Tongue (tissue), 2 donors: ENCODE data around the gene LRRC46. TPM values are rescaled to one million over a fixed set of nuclear protein-coding genes. Genes with fewer than 3 reads are reported as not detected.
A peak's percentile ranks its signal among the peaks of the same experiment; 100 is the strongest.

ENCODE experiments used
- DNase-seq: peaks from one replicate; pipeline ENCODE4 v3.0.0-alpha.2; 2015
- total RNA-seq: library from RNA; depleted of rRNA; stranded (reverse); fragments of >200 nt; gene quantifications from one replicate; pipeline ENCODE4 v1.2.3, GENCODE V29; 2014

LRRC46 gene
- total RNA-seq, 1 donor from 2014 or later, result not detected

DNA sequence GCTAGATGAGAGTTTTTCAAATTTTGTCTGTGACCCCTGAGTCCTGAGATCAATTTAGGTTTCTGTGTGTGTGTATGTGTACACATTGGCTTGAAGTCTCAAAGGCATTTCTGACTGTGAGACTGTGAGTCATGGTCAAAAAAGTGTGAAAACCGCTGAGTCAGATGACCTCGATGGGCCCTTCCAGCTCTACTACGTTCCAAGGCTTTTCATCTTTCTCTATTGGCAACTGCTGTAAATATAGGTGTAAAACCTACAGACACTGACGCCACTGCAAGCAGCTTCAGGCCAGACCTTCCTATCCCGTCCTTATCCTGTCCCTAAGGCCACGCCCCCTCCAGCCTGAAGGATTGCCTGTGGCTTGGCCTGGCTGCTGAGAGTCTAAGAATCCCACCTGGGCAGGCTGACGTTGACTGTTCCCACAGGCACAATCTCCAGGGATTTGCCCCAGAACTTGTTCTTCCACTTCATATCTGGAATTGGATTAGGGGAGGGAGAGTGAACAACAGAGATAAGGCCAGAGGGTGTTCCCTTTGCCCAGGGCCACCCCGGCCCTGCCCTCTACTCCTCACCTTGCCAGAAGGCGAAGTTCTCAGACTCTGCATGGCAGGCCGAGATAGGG is 21.2 kb upstream of the LRRC46 start:
- no peak for DNase-seq

DNA sequence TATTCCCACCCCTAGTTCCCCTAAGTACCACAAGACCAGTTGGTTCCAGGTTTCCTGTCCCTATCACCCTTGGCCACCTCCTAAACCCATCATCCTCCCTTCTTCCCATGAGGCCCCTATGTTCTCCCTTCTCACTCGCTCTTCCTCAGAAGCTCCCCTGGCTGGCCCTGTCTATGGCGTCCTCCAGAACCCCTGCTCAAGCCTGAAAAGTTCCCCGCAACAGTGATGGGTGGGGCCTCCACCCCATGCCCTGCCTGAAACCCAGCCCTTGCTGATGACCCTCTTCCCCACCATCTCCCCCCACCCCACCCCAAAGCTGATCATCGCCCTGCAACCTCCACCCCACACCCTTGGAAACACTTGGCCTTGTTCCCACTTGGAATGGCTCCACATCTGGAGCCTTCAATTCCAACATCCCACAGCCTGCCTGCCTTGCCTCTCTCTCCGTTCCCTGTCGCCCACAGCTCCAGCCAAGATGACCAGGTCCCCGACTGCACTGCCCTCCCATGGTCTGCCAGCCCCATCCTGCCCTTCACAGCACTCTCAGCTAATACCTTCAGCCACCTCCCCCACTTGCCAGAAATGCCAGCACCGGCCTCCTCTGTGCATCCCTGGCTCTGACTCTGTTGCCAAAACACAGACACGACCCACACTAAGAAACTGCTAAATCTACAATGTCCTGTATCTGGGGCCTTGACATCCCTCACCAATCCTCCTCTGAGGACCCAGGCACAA is 20.4 kb upstream of the LRRC46 start:
- DNase-seq, result no peak

DNA sequence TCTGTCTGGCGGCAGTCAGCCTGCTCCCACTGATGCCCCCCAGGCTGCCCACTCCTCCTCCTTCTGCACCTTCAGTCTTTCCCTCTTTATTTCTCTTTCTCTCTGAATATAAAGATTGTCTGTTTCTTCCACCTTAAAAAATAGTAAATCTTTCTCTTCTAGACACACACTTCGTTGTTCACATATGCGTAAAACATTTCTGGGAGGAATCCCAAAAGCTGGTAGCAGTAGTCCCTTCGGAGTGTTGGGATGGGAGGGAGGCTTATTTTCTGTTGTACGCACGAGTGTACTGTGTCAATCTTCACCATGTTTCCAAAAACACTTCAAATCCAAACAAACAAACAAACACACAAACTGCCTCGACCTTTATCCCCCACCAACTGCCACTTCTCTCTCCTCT is 19.8 kb upstream of the LRRC46 start:
- no peak for DNase-seq

DNA sequence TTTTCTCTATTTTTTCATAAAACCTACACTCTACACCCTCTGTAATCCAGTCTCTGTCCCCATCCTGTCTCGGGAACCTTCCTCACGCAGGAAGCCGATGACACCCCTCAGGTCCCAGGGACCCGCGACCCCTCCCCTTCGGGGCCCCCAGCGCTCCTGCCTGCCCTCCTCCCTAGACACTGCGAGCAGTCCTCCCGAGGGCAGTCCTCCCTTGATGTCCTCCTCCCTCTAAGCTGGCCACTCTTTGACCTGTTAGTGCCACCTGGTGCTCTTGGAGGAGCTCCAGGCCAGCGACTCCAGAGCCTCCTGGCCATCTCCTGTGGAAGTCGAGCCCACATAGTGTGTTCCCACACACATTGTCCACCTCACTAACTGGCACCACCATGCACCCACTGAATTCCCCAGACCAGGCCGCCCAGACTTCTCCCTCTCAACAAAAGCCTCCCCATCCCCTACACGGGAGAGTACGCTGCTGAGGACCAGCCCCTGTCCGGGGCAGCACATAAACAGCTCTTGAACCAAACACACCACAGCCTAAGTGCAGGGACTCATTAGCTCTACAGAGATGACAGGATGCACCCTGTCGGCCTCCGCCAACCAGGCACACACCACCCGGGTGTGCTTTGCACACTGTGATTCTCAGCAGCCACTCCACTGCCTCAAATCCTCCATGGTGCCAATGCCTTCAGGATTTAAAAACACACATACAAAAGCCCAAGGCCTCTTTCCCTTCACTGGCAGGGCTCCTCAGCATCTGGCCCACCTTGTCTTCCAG is 19.1 kb upstream of the LRRC46 start:
- no peak for DNase-seq

DNA sequence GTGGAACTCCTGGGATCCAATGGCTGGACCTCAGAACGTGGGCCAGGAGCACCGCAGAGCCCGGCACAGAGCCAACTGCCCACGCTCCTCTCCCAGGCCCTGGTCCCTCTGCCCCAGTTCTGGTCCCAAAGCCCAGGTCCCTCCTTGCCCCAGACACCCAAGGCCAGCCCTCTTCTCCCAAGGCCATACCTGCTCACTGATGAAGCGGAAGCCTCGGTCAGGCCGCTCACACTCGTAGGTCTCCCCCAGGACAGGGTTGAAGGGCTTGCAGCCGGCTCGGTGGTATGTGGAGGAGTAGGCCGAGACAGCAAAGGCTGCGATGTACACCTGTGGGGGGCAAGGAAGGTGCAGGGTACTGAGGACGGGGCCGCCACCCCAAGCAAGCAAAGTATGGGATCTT is 18.4 kb upstream of the LRRC46 start:
- no peak for DNase-seq

DNA sequence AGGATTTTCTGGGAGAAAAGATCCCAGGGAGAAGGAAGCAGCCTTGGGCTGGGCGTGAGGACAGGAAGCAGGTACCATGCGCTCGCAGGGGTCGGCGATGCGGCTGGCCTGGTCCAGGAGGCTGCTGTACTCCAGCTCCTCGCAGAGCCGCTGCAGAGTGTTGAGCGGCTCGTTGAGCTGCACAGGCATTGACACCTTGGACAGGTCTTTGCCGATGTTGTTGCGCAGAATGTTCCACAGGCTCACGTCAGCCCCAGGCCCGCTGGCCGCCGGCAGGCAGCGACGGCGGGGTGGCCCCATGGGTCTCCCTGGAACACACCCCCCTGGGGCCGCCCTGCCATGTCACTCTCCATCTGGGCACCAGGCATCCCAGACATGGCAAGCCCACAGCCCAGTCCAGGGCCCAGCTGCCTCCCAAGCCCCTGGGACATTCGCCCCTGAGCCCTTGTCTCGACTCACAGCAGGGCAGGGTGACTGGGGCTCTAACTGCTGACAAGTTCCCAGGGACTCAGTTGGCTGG is 17.9 kb upstream of the LRRC46 start:
- DNase-seq, result no peak

DNA sequence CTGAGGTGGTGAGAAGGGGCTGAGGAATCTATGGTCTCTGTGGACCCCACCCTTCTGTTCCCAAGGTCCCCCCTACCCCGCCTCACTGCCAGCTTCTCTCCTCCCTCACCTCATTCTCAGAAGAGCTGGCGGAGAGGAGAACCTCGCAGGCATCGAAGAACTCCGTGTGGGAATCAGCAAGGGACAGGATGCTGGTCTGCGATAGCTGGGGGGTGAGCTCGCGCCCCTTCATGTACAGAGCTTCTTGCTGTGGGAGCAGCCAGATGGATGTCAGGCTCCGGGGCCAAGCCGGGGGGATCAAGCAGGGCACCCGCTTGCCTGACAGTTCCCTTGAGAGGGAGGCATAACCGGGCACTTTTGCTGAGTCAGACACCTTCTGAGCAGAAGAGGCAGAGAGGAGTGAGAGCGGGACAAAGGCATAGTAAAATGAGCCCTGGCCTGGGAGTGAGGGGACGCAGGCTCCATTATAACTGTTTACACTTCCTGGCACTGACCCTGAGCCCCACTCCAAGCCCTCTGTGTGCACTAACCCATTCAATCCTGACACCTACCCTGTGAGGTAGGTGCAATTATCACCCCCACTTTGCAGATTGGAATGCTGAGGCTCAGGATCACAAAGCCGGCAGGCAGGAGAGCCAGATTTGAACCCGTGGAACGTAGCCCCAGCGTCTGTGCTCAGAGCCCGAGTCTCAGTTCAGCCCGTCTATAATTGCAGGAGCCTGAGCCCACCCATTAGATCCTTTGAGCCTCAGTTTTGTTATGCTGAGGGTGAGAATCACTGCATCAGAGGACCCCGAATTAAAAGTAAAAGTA is 16.2 kb upstream of the LRRC46 start:
- no peak for DNase-seq

DNA sequence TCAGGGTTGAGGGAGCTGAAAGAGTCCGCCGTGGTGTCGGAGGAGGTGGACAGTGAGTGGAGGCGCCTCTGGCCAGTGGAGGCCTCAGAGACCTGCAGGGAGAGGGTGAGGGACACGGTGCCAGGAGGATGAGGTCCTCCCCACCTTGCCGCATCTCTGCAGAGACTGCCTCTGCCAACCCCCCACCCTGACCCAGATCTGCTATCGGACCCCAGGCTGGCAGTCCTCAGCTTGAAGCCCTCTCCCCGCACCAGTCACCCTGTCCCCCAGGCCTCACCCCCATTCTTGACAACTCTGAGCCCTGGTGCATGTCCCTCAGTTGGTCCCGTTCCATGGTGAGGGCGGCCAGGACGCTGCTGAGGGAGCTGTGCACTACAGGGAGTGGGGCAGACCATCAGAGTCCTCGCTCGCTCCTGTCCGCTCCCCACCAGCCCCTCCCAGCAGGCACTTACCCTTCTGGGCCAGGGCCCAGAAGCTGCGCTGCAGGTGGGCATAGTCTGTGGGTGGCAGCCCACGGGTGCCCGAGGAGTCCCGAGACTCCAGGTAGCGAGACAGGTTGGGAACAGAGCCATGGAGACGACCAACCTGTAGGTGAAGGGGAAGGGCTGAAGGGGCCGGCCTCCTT is 15.2 kb upstream of the LRRC46 start:
- no peak for DNase-seq

DNA sequence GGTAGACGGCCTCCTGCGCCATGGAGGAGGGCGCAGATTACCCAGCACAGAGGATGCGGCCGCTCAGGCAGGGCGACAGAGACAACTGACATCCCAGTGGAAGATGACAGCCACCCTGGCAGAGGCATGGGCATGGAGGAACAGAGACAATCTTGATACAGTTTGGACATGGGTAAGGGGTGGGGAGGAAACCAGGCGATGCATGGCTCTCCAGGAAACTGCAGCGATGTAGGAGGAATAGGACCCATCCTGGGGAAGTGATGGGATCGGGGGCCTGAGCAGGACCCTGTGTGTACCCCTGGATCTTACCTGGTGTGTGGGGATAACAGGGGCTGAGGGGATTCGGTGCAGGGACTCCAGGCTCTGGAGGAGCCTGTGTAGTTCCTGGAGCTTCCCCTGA is 14.5 kb upstream of the LRRC46 start:
- DNase-seq, result no peak

DNA sequence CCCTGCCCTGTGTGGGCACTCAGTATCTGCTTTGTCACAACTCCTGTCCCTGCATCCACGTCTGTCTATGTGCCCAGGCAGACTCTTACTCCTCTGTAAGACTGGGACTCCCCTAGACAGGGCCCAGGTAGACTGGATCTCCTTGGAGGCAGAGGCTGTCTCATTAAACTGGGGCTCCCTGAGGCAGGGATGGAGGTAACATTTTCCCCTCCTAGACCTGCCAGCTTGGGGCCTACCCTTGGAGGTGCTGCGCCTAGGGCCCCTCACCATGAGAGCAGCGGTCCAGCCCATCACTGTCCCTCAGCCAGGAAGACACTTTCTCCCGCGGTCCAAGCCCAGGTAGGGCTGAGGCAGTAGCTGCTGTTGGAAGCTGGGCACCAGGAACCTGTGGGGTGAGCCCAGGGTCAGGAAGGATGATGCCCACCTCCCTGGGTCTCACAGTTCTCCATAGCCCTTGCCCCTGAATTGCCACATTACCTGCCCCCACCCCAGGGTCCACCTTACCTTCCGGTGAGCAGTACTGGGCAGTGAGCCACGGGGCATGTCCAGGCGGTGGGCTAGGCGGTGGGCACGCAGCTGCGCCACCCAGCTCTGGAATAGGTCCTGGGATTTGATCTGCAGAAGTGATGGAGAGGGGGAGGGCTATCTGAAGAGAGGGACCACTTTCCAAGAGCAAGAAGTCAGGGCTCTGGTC is 13.3 kb upstream of the LRRC46 start:
- DNase-seq, result no peak

DNA sequence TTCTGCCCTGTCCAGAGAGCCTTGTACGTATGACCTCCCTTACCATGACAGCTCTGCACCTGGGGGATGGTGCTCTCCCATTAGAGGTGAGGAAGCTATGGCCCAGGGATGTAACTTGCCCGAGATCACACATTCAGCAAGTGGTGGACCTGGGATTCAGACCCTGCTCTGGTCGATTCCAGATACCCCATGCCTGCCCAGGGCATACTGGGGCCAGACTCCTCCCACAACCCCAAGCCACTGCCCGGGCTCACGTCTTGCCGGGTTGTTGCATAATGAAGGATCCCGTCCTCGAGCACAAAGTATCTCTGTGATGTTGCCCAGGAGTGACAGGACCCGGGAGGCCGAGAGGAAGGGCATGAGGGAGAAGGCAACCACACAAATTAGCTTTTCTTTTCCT is 12.0 kb upstream of the LRRC46 start:
- no peak for DNase-seq

DNA sequence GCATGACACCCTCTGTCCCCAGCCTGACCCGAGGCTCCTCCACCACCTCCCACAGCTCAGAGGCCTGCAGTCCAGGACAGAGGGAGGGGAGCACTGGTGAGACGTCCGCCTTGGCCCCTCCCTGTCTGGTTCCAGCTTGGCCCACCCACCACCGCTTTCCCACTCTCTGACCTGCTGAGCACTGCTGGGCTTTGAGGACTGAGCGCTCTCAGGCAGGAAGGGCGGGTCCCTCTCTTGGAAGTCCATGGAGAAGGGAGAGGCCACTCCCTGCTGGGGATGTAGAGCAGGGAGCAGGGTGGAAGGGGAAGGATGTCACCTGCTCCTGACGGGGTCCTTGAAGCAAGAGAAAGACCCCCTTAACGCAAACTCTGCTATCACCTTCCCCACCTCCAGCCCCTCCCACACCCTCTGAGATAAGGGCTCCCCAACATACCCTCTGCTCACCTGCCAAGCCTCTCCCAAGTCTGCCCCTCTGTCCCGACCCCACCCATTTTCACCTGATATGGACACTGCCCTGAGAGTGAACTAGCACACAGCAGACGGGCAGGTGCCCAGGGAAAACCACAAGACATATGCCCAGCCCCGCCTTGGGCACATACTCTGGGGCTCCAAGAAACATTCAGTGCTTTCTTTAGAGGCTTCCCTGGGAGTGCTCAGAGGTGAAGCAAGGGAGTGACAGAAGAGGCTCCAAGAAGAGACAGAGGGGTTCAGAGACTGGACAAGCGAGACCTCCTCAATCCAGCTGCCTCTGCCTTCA is 11.3 kb upstream of the LRRC46 start:
- DNase-seq, result no peak

DNA sequence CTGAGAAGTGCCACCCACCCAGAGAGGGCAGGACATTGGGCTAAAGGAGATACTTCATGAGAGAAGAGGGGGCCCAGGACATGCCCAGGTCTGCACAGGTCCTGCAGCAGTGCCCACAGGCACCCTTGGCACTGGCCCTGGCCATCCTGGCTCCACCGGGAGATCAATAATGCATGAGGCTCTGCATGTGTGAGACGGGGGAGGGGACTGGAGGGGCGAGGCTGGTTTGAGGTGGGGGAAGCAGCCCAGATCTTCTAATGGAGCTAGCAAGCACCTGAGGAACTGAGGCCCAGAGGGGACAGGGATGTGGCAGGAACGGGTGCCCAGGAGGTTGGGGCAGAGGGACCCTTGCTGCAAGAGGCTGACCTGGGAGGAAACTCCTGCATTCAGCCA is 10.4 kb upstream of the LRRC46 start:
- no peak for DNase-seq

DNA sequence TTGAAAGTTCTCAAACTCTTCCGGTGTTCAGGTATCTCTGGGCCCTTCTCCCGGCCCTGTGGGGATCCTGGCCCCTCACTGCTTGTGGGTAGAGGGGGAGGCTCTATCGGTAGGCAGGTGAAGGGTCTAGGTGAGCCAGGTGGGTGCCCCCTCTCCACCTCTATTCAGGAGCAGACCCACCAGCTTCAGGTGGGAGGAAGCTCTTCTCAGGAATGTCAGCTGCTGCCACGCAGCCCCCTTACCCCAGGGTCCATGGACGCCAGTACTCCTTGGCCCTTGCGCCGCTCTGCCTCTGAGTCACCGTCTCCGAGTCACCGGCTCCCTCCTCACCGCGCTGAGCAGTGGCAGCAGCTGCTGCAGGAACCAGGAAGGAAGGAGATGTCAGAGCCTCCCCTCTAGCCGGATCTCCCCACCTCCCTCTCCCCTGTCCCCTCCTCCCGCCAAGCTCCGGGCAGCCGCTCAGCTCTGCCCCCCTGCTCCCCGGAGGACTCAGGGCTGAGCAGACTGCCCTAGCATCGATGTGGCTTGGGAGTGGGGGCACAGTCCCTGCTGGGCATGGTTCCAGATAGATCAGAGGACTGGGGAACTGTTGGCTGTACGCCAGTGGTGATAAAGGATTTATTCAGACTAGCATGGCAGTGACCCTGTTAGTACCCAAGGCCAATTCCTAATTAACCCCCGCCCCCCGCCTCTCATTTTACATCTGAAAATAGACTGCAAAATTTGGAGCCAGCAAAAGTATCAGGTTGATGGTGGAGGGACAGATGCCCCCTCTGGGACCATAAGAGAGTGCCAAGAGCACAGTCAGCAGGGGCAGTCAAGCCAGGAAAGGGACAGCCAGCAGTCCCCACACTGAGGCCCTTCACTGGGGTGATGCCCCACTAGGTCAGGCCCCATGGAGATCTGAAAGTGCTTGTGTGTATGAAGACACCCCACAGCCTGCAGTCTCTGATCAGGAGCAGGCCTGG is 9.8 kb upstream of the LRRC46 start, which contains the start of gene OSBPL7:
OSBPL7 (minus strand) TSS at position 371 of the 968 bp plus-strand sequence. CDS start 1,516 bp downstream, outside the sequence.
- peak; percentile 94 for DNase-seq

DNA sequence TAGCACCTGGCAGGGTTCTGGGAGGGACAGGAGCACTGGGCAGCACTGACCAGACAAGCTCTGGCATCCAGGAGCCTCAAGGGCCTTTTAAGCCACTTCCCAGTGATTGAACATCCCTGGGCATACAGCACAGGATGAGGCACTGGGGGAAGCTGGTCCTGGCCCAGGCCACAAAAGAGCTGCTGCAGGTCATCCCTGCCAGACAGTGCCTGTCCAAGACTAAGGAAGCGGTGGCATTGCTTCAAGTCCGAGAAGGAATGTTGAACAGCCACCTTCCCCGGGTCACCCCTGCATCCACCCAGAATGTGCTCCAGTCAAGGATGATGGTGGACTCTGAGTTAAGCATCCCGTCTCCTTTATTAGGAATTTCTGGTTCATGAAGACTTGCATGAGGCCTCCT is 8.7 kb upstream of the LRRC46 start:
- no peak for DNase-seq

DNA sequence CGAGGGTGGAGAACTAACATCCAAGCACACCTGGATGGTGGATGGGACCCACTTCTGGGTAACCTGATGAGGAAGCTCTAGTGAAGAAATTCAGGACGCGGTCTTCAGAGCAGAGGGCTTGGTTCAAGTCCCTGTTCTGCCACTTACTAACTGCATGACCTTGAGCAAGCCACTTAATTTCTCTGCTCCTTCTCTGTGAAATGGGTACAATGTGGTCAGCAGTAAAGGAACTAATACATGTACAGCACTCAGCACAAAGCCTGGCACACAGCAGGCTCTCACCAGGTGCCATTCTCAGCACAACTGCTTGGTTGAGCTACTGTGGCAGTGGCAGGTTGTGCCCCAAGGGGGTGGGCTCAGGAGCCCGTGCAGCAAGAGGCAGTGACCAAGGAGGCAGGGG is 8.0 kb upstream of the LRRC46 start:
- no peak for DNase-seq

DNA sequence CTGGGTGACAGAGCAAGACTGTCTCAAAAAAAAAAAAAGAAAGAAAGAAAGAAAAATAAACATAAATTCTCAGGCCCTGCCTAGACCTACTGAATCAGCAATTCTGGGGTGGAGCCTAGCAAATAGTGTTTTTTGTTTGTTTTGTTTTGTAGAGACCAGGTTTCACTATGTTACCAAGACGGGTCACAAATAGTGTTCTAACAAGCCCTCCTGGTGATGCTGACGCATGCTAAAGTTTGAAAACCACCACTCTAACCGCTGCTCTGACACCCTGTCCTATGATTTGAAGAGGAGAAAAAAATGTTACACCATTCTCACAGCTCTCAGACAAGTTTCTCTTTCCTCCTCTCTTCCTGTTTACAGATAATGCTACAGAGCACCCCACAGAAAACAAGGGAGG is 1.6 kb upstream of the LRRC46 start:
- DNase-seq, result no peak

DNA sequence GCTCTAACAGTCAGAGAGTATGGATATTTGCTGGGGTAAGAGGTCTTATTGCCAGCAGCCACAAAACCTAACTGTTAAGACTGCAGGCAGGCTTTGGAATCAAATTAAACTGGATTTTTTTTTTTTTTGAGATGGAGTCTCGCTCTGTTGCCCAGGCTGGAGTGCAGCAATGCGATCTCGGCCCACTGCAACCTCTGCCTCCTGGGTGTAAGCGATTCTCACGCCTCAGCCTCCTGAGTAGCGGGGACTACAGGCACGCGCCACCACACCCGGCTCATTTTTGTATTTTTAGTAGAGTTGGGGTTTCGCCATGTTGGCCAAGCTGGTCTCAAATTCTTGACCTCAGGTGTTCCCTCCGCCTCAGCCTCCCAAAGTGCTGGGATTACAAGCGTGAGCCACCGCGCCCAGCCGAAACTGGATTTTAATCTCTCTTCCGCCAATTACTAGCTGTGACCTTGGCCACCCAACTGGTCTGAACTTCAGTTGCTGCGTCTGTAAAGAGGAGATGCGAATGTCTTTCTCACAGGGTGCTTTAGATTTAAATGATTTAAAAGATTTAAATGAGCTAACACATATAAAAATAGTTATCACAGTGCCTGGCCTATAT is 971 bp upstream of the LRRC46 start:
- DNase-seq, result no peak

DNA sequence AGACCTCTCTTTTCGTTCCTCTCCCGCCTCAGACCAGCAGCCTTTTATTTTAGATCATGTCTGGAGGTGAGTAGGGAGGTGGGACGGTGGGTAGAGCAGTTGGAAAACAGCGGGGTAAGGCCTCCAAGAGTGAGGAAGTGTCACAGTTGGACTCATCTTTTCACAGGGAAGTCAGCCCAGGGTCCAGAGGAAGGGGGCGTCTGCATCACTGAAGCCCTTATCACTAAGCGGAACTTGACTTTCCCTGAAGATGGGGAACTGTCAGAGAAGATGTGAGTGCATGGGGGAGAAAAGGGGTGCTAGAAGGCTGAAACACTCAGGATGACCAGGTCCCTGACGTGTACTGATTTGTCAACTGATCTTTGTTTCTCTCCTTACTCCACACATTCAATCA is 461 bp downstream of the LRRC46 start:
- no peak for DNase-seq
